H54 (cell line): ENCODE data around the gene ECI1.
"Not testable (repeated sequence)": the region's sequence is repeated elsewhere in the genome, so short reads cannot be mapped to it uniquely, and the experiment has no call there.

ENCODE experiments used
- DNase-seq: peaks from one replicate; pipeline ENCODE4 v3.0.0; 2011; ENCODE audit warnings: low spot score, mixed read lengths; ENCODE audit not compliant: insufficient read length
- FAIRE-seq: peaks from 3 replicates; lab custom pipeline; 2011; peaks lifted over from hg19 to GRCh38; lab: Jason Lieb, UNC
- POLR2A ChIP-seq: IDR thresholded peaks from 2 replicates; pipeline ENCODE4 v1.6.1; 2011; ENCODE audit warnings: low read depth, mild to moderate bottlenecking, low read length

ECI1 gene

GRCh38 chr16:2210386-2211365, 40.7 kb downstream of the ECI1 start, which contains the start of gene BRICD5:
TSS of gene BRICD5 (minus strand) at chr16:2210863. CDS start at chr16:2210833, 30 bp downstream.
- TF ChIP-seq POLR2A: no peak
- DNase-seq (no peak), FAIRE-seq (no peak)

- no peak for TF ChIP-seq POLR2A
- FAIRE-seq (no peak), DNase-seq (no peak)
Measured at GRCh38 chr16:2210009-2210332, 41.4 kb downstream of the ECI1 start.

- no peak for DNase-seq
- TF ChIP-seq POLR2A: no peak
- FAIRE-seq: no peak
Measured at GRCh38 chr16:2209258-2210008, 42.0 kb downstream of the ECI1 start.

- DNase-seq (no peak), FAIRE-seq (no peak)
- TF ChIP-seq POLR2A: no peak
Measured at GRCh38 chr16:2208772-2209171, 42.6 kb downstream of the ECI1 start.

- no peak for DNase-seq
- no peak for FAIRE-seq
- TF ChIP-seq POLR2A: no peak
Measured at GRCh38 chr16:2208308-2208707, 43.1 kb downstream of the ECI1 start.

- no peak for TF ChIP-seq POLR2A
- FAIRE-seq (no peak), DNase-seq (no peak)
Measured at GRCh38 chr16:2207872-2208271, 43.5 kb downstream of the ECI1 start.

- FAIRE-seq: no peak
- TF ChIP-seq POLR2A: no peak
- DNase-seq: no peak
Measured at GRCh38 chr16:2206780-2207433, 44.5 kb downstream of the ECI1 start.

GRCh38 chr16:2206420-2206779, 45.0 kb downstream of the ECI1 start:
- FAIRE-seq (no peak), DNase-seq (no peak)
- no peak for TF ChIP-seq POLR2A

GRCh38 chr16:2205967-2206313, 45.4 kb downstream of the ECI1 start:
- TF ChIP-seq POLR2A: no peak
- FAIRE-seq: no peak
- DNase-seq: no peak

GRCh38 chr16:2205104-2205966, 46.1 kb downstream of the ECI1 start, which contains the start of gene MLST8:
TSS of gene MLST8 (plus strand) at chr16:2205454. CDS start at chr16:2206086, 632 bp downstream.
- FAIRE-seq (no peak), DNase-seq (peak; percentile 99)
- TF ChIP-seq POLR2A: peak; percentile 52

- no peak for FAIRE-seq
- DNase-seq: no peak
- TF ChIP-seq POLR2A: no peak
Measured at GRCh38 chr16:2204416-2205103, 46.8 kb downstream of the ECI1 start.

GRCh38 chr16:2203119-2203688, 48.2 kb downstream of the ECI1 start:
- not testable (repeated sequence) for DNase-seq, FAIRE-seq

GRCh38 chr16:2200313-2200712, 51.1 kb downstream of the ECI1 start:
- no peak for TF ChIP-seq POLR2A
- DNase-seq: no peak
- no peak for FAIRE-seq
